Measurements from ENCODE around the gene PPP1R1C. TPM values are rescaled to one million over a fixed set of nuclear protein-coding genes. Genes with fewer than 3 reads are reported as not detected.

PPP1R1C gene
- total RNA-seq, 1 experiment from 2014 or later = 2.8 TPM

DNA sequence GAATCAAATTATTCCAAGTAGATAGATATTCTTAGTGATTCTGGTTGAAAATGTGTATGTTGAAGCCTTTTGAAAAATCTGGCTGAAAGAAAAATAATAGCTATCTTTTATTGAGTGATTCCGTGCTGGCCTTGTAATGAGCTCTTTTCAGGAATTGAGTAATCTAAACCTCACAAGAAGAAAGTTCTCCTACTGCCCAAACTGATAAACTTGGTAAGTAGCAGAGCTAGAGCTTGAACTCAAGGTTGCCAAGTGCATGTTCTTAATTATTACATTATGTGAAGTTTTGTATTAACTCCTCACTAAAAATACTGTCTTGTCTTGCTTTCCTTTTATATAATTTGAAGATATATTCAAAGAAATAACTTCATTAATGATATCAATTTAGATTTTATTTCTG lies 1.6 kb upstream of the PPP1R1C start:
- H3K9me3 ChIP-seq = no peaks in the 10 kb centered on the region
- intact Hi-C loops (cut with micrococcal nuclease; ENCODE audit: unreplicated experiment) = no loop called here
- TF ChIP-seq, protein P1, sequence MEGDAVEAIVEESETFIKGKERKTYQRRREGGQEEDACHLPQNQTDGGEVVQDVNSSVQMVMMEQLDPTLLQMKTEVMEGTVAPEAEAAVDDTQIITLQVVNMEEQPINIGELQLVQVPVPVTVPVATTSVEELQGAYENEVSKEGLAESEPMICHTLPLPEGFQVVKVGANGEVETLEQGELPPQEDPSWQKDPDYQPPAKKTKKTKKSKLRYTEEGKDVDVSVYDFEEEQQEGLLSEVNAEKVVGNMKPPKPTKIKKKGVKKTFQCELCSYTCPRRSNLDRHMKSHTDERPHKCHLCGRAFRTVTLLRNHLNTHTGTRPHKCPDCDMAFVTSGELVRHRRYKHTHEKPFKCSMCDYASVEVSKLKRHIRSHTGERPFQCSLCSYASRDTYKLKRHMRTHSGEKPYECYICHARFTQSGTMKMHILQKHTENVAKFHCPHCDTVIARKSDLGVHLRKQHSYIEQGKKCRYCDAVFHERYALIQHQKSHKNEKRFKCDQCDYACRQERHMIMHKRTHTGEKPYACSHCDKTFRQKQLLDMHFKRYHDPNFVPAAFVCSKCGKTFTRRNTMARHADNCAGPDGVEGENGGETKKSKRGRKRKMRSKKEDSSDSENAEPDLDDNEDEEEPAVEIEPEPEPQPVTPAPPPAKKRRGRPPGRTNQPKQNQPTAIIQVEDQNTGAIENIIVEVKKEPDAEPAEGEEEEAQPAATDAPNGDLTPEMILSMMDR (IDR thresholded peaks at IDR 0.05; ENCODE audit: insufficient read depth in 1 of 2, low read depth in 1 of 2, low read length in 1 of 2, severe bottlenecking in 1 of 2, unreplicated experiment in 1 of 2) = no peak
- Mint-ChIP-seq H3K27ac (ENCODE audit: unreplicated experiment) (no peak overlapping the region), H3K9me3 (ENCODE audit: unreplicated experiment) (no peaks in the 10 kb centered on the region), H3K4me1 (ENCODE audit: low read depth, unreplicated experiment) (no peaks in the 10 kb centered on the region), H3K27me3 (ENCODE audit: insufficient read depth, unreplicated experiment) (no peaks in the 10 kb centered on the region), H3K4me3 (ENCODE audit: unreplicated experiment) (no peak overlapping the region), H3K36me3 (ENCODE audit: insufficient read depth, unreplicated experiment) (no peaks in the 10 kb centered on the region)
- no peaks in the 10 kb centered on the region; the same call in 1 of the 2 replicates for H3K27me3 ChIP-seq (replicated peaks; ENCODE audit: control insufficient read depth, insufficient read depth, low read length)
- no peak for DNase-seq
- no TSS peak for BruUV-seq (replicated peaks)
- no peaks in the 10 kb centered on the region for H3K36me3 ChIP-seq (ENCODE audit: control insufficient read depth, insufficient read depth, low read length)
- H3K4me1 ChIP-seq = no peaks in the 10 kb centered on the region
- ChIA-PET POLR2A (no interaction called here), CTCF (no interaction called here)
- H3K4me3 ChIP-seq (ENCODE audit: low read depth, low read length) = no peak overlapping the region

DNA sequence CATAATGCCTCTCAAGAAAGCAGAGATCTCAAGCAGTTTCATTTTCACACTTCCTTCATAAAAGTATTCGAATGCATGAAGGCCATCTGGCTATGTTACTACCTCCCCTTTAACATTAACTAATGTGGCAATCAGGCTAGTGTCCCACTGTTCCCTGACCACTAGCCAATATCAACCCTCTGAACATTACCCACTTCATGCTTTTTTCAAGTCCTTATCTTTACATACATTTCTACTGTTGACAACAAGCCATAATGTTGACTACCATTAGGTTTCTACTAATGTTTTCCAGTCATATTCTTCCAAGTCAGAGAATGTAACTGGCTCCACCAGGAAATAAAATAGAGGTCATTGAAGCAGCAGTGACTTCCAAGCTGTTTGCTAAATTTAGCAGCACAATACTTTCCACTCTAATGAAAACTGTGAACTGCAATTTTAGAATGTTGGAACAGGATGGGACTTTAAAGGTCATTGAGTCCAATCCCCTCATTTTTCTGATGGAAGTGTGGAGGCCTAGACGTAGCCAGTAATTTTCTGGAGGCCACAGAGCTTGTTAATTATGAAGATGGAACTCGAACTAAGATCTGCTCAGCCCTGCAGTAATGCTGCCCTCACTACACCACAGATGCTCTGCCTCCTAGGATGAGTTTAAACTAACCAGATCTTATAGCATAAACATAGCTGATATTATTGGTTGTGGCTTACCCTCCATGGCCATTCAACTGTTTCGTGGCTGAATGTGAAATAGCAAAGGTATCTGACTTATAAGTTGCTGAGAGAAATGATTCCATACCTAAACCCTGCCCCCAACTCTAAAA lies 630 bp upstream of the PPP1R1C start:
- Mint-ChIP-seq H3K36me3 (ENCODE audit: insufficient read depth, unreplicated experiment) (no peaks in the 10 kb centered on the region), H3K27me3 (ENCODE audit: insufficient read depth, unreplicated experiment) (no peaks in the 10 kb centered on the region), H3K27ac (ENCODE audit: unreplicated experiment) (no peak overlapping the region), H3K4me1 (ENCODE audit: low read depth, unreplicated experiment) (no peaks in the 10 kb centered on the region), H3K4me3 (ENCODE audit: unreplicated experiment) (no peak overlapping the region), H3K9me3 (ENCODE audit: unreplicated experiment) (no peaks in the 10 kb centered on the region)
- CTCF ChIA-PET = no interaction called here
- H3K27me3 ChIP-seq (replicated peaks; ENCODE audit: control insufficient read depth, insufficient read depth, low read length) = no peaks in the 10 kb centered on the region
- no peak overlapping the region for H3K4me3 ChIP-seq (ENCODE audit: low read depth, low read length)
- intact Hi-C loops (cut with micrococcal nuclease; ENCODE audit: unreplicated experiment) = no loop called here
- no TSS peak for BruUV-seq (replicated peaks)
- no peaks in the 10 kb centered on the region for H3K4me1 ChIP-seq
- TF ChIP-seq, protein P1 (IDR thresholded peaks at IDR 0.05; ENCODE audit: insufficient read depth in 1 of 2, low read depth in 1 of 2, low read length in 1 of 2, severe bottlenecking in 1 of 2, unreplicated experiment in 1 of 2) = no peak
- no peaks in the 10 kb centered on the region for H3K9me3 ChIP-seq
- POLR2A ChIA-PET = no interaction called here
- no peak for DNase-seq
- H3K36me3 ChIP-seq (ENCODE audit: control insufficient read depth, insufficient read depth, low read length) = no peaks in the 10 kb centered on the region

DNA sequence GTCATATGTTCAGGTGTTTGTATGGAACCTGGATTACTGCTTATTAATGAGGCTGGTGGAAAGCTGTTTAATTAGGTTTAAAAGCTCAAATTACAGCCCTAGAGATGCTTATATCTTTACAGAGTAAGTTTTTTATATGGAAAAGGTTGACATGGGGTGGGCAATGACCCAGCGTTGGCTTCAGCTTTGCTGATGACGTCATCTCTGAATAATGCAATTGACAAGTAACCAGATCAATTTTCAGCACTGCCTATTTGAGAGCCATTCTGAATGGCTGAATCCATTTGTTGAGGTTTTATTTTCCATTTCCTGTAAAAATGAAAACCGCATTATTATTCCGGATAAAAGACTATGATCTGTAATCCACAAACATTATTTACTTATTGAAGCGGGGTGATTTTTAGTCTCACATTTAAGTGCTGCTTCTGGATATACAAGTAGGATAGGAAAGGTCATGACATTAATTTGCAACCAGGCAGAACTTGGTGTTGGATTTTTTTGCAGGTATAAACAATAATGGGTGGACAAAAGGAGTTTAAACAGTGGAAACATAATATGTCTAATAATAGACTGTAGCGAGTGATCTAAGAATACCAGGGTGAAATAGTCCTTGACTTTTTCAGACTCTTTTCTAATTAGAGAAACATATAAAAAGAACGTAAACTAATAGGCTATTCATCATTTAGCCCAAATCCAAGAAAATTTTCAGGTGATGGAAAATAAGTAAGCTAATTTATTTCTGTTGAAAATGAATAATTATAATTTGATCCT lies 2.7 kb downstream of the PPP1R1C start:
- Mint-ChIP-seq H3K9me3 (ENCODE audit: unreplicated experiment) (no peaks in the 10 kb centered on the region), H3K4me3 (ENCODE audit: unreplicated experiment) (no peak overlapping the region), H3K27me3 (ENCODE audit: insufficient read depth, unreplicated experiment) (no peaks in the 10 kb centered on the region), H3K4me1 (ENCODE audit: low read depth, unreplicated experiment) (peaks cover 5% of the 10 kb centered on the region), H3K36me3 (ENCODE audit: insufficient read depth, unreplicated experiment) (no peaks in the 10 kb centered on the region), H3K27ac (ENCODE audit: unreplicated experiment) (no peak overlapping the region)
- no TSS peak for BruUV-seq (replicated peaks)
- intact Hi-C loops (cut with micrococcal nuclease; ENCODE audit: unreplicated experiment) = no loop called here
- Histone ChIP-seq H3K36me3 (ENCODE audit: control insufficient read depth, insufficient read depth, low read length) (no peaks in the 10 kb centered on the region), H3K27me3 (replicated peaks; ENCODE audit: control insufficient read depth, insufficient read depth, low read length) (no peaks in the 10 kb centered on the region), H3K4me1 (peaks cover 5% of the 10 kb centered on the region; the same call in 1 of the 2 replicates), H3K4me3 (ENCODE audit: low read depth, low read length) (no peak overlapping the region), H3K9me3 (no peaks in the 10 kb centered on the region)
- TF ChIP-seq, protein P1 (IDR thresholded peaks at IDR 0.05; ENCODE audit: insufficient read depth in 1 of 2, low read depth in 1 of 2, low read length in 1 of 2, severe bottlenecking in 1 of 2, unreplicated experiment in 1 of 2) = no peak
- POLR2A ChIA-PET = no interaction called here
- CTCF ChIA-PET = no interaction called here
- DNase-seq = no peak

Measured in Caco-2 (cell line).